ENCODE measurements around the gene YLPM1.
A peak's percentile ranks its signal among the peaks of the same experiment; 100 is the strongest.

Gene YLPM1

GRCh38 chr14:74855945-74856344, 92.8 kb downstream of the YLPM1 start:
- H3K9ac ChIP-seq (ENCODE audit: insufficient read length, low read depth): no peak overlapping the region
- DNase-seq (ENCODE audit: low read depth, low spot score): no peak
- no peaks in the 10 kb centered on the region for H3K27me3 ChIP-seq (ENCODE audit: insufficient read depth, insufficient read length)
- TF ChIP-seq ZNF274 (IDR thresholded peaks at IDR 0.05; ENCODE audit: low read depth, low read length): no peak
- no peak for TF ChIP-seq SUZ12 (IDR thresholded peaks at IDR 0.05; ENCODE audit: extremely low read depth, insufficient read depth, insufficient read length)
- TF ChIP-seq YY1 (IDR thresholded peaks at IDR 0.05; ENCODE audit: insufficient read depth, insufficient read length): no peak
- no peaks in the 10 kb centered on the region for H3K36me3 ChIP-seq (ENCODE audit: insufficient read depth, insufficient read length, low read length)
- H3K4me1 ChIP-seq (ENCODE audit: insufficient read depth, insufficient read length): no peaks in the 10 kb centered on the region
- no peak overlapping the region for H3K4me3 ChIP-seq (ENCODE audit: insufficient read length, low read depth)
- H3K9me3 ChIP-seq (ENCODE audit: insufficient read depth, low read length): no peaks in the 10 kb centered on the region

- no peak for DNase-seq (ENCODE audit: low read depth, low spot score)
- H3K4me1 ChIP-seq (ENCODE audit: insufficient read depth, insufficient read length): no peaks in the 10 kb centered on the region
Measured at GRCh38 chr14:74856366-74856765, 93.2 kb downstream of the YLPM1 start.

GRCh38 chr14:74858022-74858421, 94.9 kb downstream of the YLPM1 start:
- Histone ChIP-seq H3K9ac (ENCODE audit: insufficient read length, low read depth) (no peak overlapping the region), H3K9me3 (ENCODE audit: insufficient read depth, low read length) (no peaks in the 10 kb centered on the region), H3K36me3 (ENCODE audit: insufficient read depth, insufficient read length, low read length) (no peaks in the 10 kb centered on the region), H3K4me3 (ENCODE audit: insufficient read length, low read depth) (no peak overlapping the region), H3K27me3 (ENCODE audit: insufficient read depth, insufficient read length) (no peaks in the 10 kb centered on the region), H3K4me1 (ENCODE audit: insufficient read depth, insufficient read length) (no peaks in the 10 kb centered on the region)
- no peak for DNase-seq (ENCODE audit: low read depth, low spot score)
- TF ChIP-seq YY1 (IDR thresholded peaks at IDR 0.05; ENCODE audit: insufficient read depth, insufficient read length) (no peak), SUZ12 (IDR thresholded peaks at IDR 0.05; ENCODE audit: extremely low read depth, insufficient read depth, insufficient read length) (no peak), ZNF274 (IDR thresholded peaks at IDR 0.05; ENCODE audit: low read depth, low read length) (no peak)

More at GRCh38 chr14:74856366-74856765, 93.2 kb downstream of the YLPM1 start:
- H3K27me3 ChIP-seq (ENCODE audit: insufficient read depth, insufficient read length): no peaks in the 10 kb centered on the region
- no peaks in the 10 kb centered on the region for H3K36me3 ChIP-seq (ENCODE audit: insufficient read depth, insufficient read length, low read length)
- H3K4me3 ChIP-seq (ENCODE audit: insufficient read length, low read depth): no peak overlapping the region
- H3K9me3 ChIP-seq (ENCODE audit: insufficient read depth, low read length): no peaks in the 10 kb centered on the region
- H3K9ac ChIP-seq (ENCODE audit: insufficient read length, low read depth): no peak overlapping the region
- no peak for TF ChIP-seq ZNF274 (IDR thresholded peaks at IDR 0.05; ENCODE audit: low read depth, low read length)
- no peak for TF ChIP-seq YY1 (IDR thresholded peaks at IDR 0.05; ENCODE audit: insufficient read depth, insufficient read length)
- TF ChIP-seq SUZ12 (IDR thresholded peaks at IDR 0.05; ENCODE audit: extremely low read depth, insufficient read depth, insufficient read length): no peak

GRCh38 chr14:74859757-74860552, 96.8 kb downstream of the YLPM1 start:
- no peaks in the 10 kb centered on the region for H3K4me1 ChIP-seq (ENCODE audit: insufficient read depth, insufficient read length)
- no peaks in the 10 kb centered on the region for H3K36me3 ChIP-seq (ENCODE audit: insufficient read depth, insufficient read length, low read length)
- TF ChIP-seq ZNF274 (IDR thresholded peaks at IDR 0.05; ENCODE audit: low read depth, low read length) (no peak), SUZ12 (IDR thresholded peaks at IDR 0.05; ENCODE audit: extremely low read depth, insufficient read depth, insufficient read length) (no peak), YY1 (IDR thresholded peaks at IDR 0.05; ENCODE audit: insufficient read depth, insufficient read length) (no peak)
- DNase-seq (ENCODE audit: low read depth, low spot score): no peak
- no peak overlapping the region for H3K9ac ChIP-seq (ENCODE audit: insufficient read length, low read depth)
- no peaks in the 10 kb centered on the region for H3K9me3 ChIP-seq (ENCODE audit: insufficient read depth, low read length)
- H3K27me3 ChIP-seq (ENCODE audit: insufficient read depth, insufficient read length): no peaks in the 10 kb centered on the region
- H3K4me3 ChIP-seq (ENCODE audit: insufficient read length, low read depth): no peak overlapping the region

- H3K36me3 ChIP-seq (ENCODE audit: insufficient read depth, insufficient read length, low read length): no peaks in the 10 kb centered on the region
- H3K27me3 ChIP-seq (ENCODE audit: insufficient read depth, insufficient read length): no peaks in the 10 kb centered on the region
- no peaks in the 10 kb centered on the region for H3K4me1 ChIP-seq (ENCODE audit: insufficient read depth, insufficient read length)
- peak; percentile 64 for DNase-seq (ENCODE audit: low read depth, low spot score)
- TF ChIP-seq YY1 (IDR thresholded peaks at IDR 0.05; ENCODE audit: insufficient read depth, insufficient read length) (no peak), SUZ12 (IDR thresholded peaks at IDR 0.05; ENCODE audit: extremely low read depth, insufficient read depth, insufficient read length) (no peak), ZNF274 (IDR thresholded peaks at IDR 0.05; ENCODE audit: low read depth, low read length) (no peak)
- no peak overlapping the region for H3K9ac ChIP-seq (ENCODE audit: insufficient read length, low read depth)
- H3K9me3 ChIP-seq (ENCODE audit: insufficient read depth, low read length): no peaks in the 10 kb centered on the region
- no peak overlapping the region for H3K4me3 ChIP-seq (ENCODE audit: insufficient read length, low read depth)
Measured at GRCh38 chr14:74860899-74861733, 98.0 kb downstream of the YLPM1 start.

GRCh38 chr14:74861734-74862090, 98.6 kb downstream of the YLPM1 start:
- H3K36me3 ChIP-seq (ENCODE audit: insufficient read depth, insufficient read length, low read length): no peaks in the 10 kb centered on the region
- TF ChIP-seq ZNF274 (IDR thresholded peaks at IDR 0.05; ENCODE audit: low read depth, low read length) (no peak), SUZ12 (IDR thresholded peaks at IDR 0.05; ENCODE audit: extremely low read depth, insufficient read depth, insufficient read length) (no peak), YY1 (IDR thresholded peaks at IDR 0.05; ENCODE audit: insufficient read depth, insufficient read length) (no peak)
- H3K27me3 ChIP-seq (ENCODE audit: insufficient read depth, insufficient read length): peaks cover 2% of the 10 kb centered on the region
- H3K4me1 ChIP-seq (ENCODE audit: insufficient read depth, insufficient read length): no peaks in the 10 kb centered on the region
- no peak overlapping the region for H3K4me3 ChIP-seq (ENCODE audit: insufficient read length, low read depth)
- no peak for DNase-seq (ENCODE audit: low read depth, low spot score)
- no peaks in the 10 kb centered on the region for H3K9me3 ChIP-seq (ENCODE audit: insufficient read depth, low read length)
- no peak overlapping the region for H3K9ac ChIP-seq (ENCODE audit: insufficient read length, low read depth)

GRCh38 chr14:74863274-74863673, 100.2 kb downstream of the YLPM1 start:
- TF ChIP-seq ZNF274 (IDR thresholded peaks at IDR 0.05; ENCODE audit: low read depth, low read length) (no peak), SUZ12 (IDR thresholded peaks at IDR 0.05; ENCODE audit: extremely low read depth, insufficient read depth, insufficient read length) (no peak), YY1 (IDR thresholded peaks at IDR 0.05; ENCODE audit: insufficient read depth, insufficient read length) (no peak)
- no peak overlapping the region for H3K4me3 ChIP-seq (ENCODE audit: insufficient read length, low read depth)

More at GRCh38 chr14:74863274-74863673, 100.2 kb downstream of the YLPM1 start:
- H3K27me3 ChIP-seq (ENCODE audit: insufficient read depth, insufficient read length): peaks cover 4% of the 10 kb centered on the region
- no peaks in the 10 kb centered on the region for H3K4me1 ChIP-seq (ENCODE audit: insufficient read depth, insufficient read length)
- no peaks in the 10 kb centered on the region for H3K36me3 ChIP-seq (ENCODE audit: insufficient read depth, insufficient read length, low read length)
- no peak for DNase-seq (ENCODE audit: low read depth, low spot score)
- no peaks in the 10 kb centered on the region for H3K9me3 ChIP-seq (ENCODE audit: insufficient read depth, low read length)
- H3K9ac ChIP-seq (ENCODE audit: insufficient read length, low read depth): no peak overlapping the region
